Neural cell (in vitro differentiated cells): ENCODE results near the gene RALA. TPM values are rescaled to one million over a fixed set of nuclear protein-coding genes. Genes with fewer than 3 reads are reported as not detected.

Experiments used
- H2AFZ ChIP-seq: fragments of 200-600, 300-800 bp; sonication (generic), shearing (Covaris generic); 2 replicates; pipeline ENCODE4 v1.6.0; 2014; ENCODE audit warnings: low read depth, mild to moderate bottlenecking, antibody characterized with exemption, low read length, moderate library complexity
- H3F3A ChIP-seq: fragments of 200-600 bp; shearing (Covaris generic); 2 replicates; pipeline ENCODE4 v1.6.1; 2016; ENCODE audit warnings: mild to moderate bottlenecking, moderate library complexity, mixed read lengths, antibody characterized with exemption, low read length; ENCODE audit not compliant: insufficient read depth, poor library complexity, severe bottlenecking
- H3K27ac ChIP-seq: fragments of 200-600, 300-800 bp; sonication (generic), shearing (Covaris generic); 2 replicates; pipeline ENCODE4 v1.5.1; 2014; ENCODE audit warnings: mild to moderate bottlenecking, low read length, moderate library complexity
- H3K27me3 ChIP-seq: fragments of 300-800, 200-600 bp; sonication (generic), shearing (Covaris generic); 2 replicates; pipeline ENCODE4 v1.6.0; 2014; ENCODE audit warnings: mild to moderate bottlenecking, low read depth, low read length, moderate library complexity; ENCODE audit not compliant: insufficient read depth
- H3K36me3 ChIP-seq: fragments of 300-800, 200-600 bp; sonication (generic), shearing (Covaris generic); 2 replicates; pipeline ENCODE4 v1.5.1; 2014; ENCODE audit warnings: mild to moderate bottlenecking, antibody characterized with exemption, low read length, moderate library complexity; ENCODE audit not compliant: insufficient read depth
- H3K4me2 ChIP-seq: fragments of 300-800, 200-600 bp; sonication (generic), shearing (Covaris generic); 2 replicates; pipeline ENCODE4 v1.6.0; 2014; ENCODE audit warnings: mild to moderate bottlenecking, low read length
- H3K4me3 ChIP-seq: fragments of 300-800, 200-600 bp; sonication (generic), shearing (Covaris generic); 2 replicates; pipeline ENCODE4 v1.5.1; 2014; ENCODE audit warnings: mild to moderate bottlenecking, low read length, moderate library complexity
- H3K79me2 ChIP-seq: fragments of 200-600 bp; shearing (Covaris generic); replicated peaks from 2 replicates; pipeline ENCODE4 v1.6.0; 2014; ENCODE audit warnings: mild to moderate bottlenecking, low read length, moderate library complexity; ENCODE audit not compliant: insufficient read depth
- H3K9ac ChIP-seq: fragments of 300-800, 200-600 bp; sonication (generic), shearing (Covaris generic); 2 replicates; pipeline ENCODE4 v1.6.1; 2016; ENCODE audit warnings: mild to moderate bottlenecking, low read length, mixed read lengths
- H3K9me2 ChIP-seq: fragments of 200-600 bp; shearing (Covaris generic); 2 replicates; pipeline ENCODE4 v1.6.1; 2016; ENCODE audit warnings: mild to moderate bottlenecking, low read length, mixed read lengths; ENCODE audit not compliant: insufficient read depth
- H3K9me3 ChIP-seq: fragments of 200-600, 300-800 bp; sonication (generic), shearing (Covaris generic); 2 replicates; pipeline ENCODE4 v1.6.1; 2016; ENCODE audit warnings: mild to moderate bottlenecking, mixed run types, low read length, moderate library complexity, mixed read lengths
- H4K20me1 ChIP-seq: fragments of 200-600 bp; shearing (Covaris generic); 2 replicates; pipeline ENCODE4 v1.6.1; 2016; ENCODE audit warnings: mild to moderate bottlenecking, mixed run types; ENCODE audit not compliant: insufficient read depth
- CTCF ChIP-seq: fragments of 450-650 bp; IDR thresholded peaks from 2 replicates; pipeline ENCODE4 v1.5.1; 2014; ENCODE audit warnings: antibody characterized with exemption, mild to moderate bottlenecking, moderate library complexity; ENCODE audit not compliant: poor library complexity, severe bottlenecking
- EP300 ChIP-seq: fragments of 450-650 bp; conservative IDR thresholded peaks from 2 replicates; pipeline ENCODE4 v1.6.1; 2014; ENCODE audit warnings: antibody characterized with exemption, mild to moderate bottlenecking, moderate library complexity; ENCODE audit not compliant: poor library complexity, severe bottlenecking
- EZH2 ChIP-seq: fragments of 200-600, 300-800 bp; shearing (Covaris generic), sonication (generic); IDR thresholded peaks from 2 replicates; pipeline ENCODE4 v1.6.1; 2014; ENCODE audit warnings: antibody characterized with exemption, low read length, borderline replicate concordance, mild to moderate bottlenecking; ENCODE audit not compliant: insufficient read depth, poor library complexity, severe bottlenecking
- MXI1 ChIP-seq: fragments of 450-650 bp; conservative IDR thresholded peaks from 2 replicates; pipeline ENCODE4 v1.6.1; 2014; ENCODE audit warnings: antibody characterized with exemption, mild to moderate bottlenecking; ENCODE audit not compliant: poor library complexity, severe bottlenecking
- POLR2AphosphoS5 ChIP-seq: IDR thresholded peaks from 2 replicates; pipeline ENCODE4 v1.6.1; 2012
- RAD21 ChIP-seq: fragments of 450-650 bp; conservative IDR thresholded peaks from 2 replicates; pipeline ENCODE4 v1.6.1; 2014; ENCODE audit warnings: antibody characterized with exemption, mild to moderate bottlenecking, moderate library complexity
- SMC3 ChIP-seq: fragments of 450-650 bp; conservative IDR thresholded peaks from 2 replicates; pipeline ENCODE4 v1.6.1; 2014; ENCODE audit warnings: antibody characterized with exemption, mild to moderate bottlenecking, moderate library complexity; ENCODE audit not compliant: poor library complexity
- TAF1 ChIP-seq: IDR thresholded peaks from 2 replicates; pipeline ENCODE4 v1.6.1; 2012; ENCODE audit warnings: low read depth
- polyA plus RNA-seq: library from polyadenylated mRNA; depleted of rRNA; stranded (reverse); fragments of >200 nt; gene quantifications from 2 replicates; pipeline ENCODE4 v1.2.3, GENCODE V29; 2014
- TF ChIP-seq, protein P1 (sequence below): IDR thresholded peaks from 2 replicates; pipeline ENCODE4 v1.6.1; 2012; ENCODE audit warnings: borderline replicate concordance

Gene RALA
- polyA plus RNA-seq, 1 donor from 2014 or later: 36.2 TPM

DNA sequence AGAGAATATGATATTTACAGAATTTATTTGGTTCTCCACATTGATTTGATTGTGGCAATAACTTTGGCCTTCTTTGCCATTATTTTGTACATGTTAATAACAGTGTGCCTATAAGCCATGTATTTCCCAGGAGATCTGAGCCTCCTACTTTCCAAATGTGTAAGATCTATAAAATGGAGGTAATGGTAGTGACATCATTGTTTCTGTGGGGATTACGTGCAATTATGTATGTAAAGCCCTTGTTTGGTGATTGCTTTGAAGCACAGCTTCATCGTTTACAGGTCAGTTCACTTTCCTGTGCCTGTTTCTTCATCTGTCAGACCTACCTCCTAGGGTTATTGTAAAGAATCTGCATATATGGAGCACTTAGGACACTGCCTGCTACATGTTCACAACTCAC is 39.8 kb upstream of the RALA start:
- Histone ChIP-seq H3K4me3 (no peak overlapping the region), H3K27ac (no peak overlapping the region), H3K79me2 (no peaks in the 10 kb centered on the region), H4K20me1 (no peaks in the 10 kb centered on the region), H3K4me2 (no peak overlapping the region), H3K36me3 (no peaks in the 10 kb centered on the region), H3K27me3 (no peaks in the 10 kb centered on the region), H3K9ac (no peak overlapping the region), H2AFZ (no peak overlapping the region), H3K9me2 (no peaks in the 10 kb centered on the region), H3F3A (no peaks in the 10 kb centered on the region), H3K9me3 (no peaks in the 10 kb centered on the region)
- no peak for TF ChIP-seq MXI1

DNA sequence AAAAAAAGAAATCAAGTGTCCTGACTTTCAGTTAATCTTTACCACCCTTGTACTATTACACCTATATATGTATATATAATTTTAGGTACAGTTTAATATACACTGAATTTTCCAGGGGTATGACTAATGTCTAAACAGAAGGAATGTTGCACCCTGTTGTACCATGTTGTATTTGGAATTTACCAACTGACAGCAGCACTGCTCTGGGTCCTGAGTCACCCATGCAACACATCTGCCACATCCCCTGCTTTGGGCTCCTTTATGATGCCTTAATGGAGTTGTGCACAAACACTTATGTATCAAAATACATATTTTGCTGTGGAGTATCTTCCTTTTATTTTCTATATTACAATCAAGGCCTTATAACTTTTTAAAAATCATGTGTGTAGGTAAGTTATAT is 36.0 kb upstream of the RALA start:
- no peak overlapping the region for H3K4me3 ChIP-seq
- H3K27ac ChIP-seq: no peak overlapping the region
- no peaks in the 10 kb centered on the region for H3K27me3 ChIP-seq
- TF ChIP-seq TAF1: no peak
- no peak for TF ChIP-seq EZH2
- no peak for TF ChIP-seq RAD21
- TF ChIP-seq CTCF: no peak
- TF ChIP-seq, protein P1, sequence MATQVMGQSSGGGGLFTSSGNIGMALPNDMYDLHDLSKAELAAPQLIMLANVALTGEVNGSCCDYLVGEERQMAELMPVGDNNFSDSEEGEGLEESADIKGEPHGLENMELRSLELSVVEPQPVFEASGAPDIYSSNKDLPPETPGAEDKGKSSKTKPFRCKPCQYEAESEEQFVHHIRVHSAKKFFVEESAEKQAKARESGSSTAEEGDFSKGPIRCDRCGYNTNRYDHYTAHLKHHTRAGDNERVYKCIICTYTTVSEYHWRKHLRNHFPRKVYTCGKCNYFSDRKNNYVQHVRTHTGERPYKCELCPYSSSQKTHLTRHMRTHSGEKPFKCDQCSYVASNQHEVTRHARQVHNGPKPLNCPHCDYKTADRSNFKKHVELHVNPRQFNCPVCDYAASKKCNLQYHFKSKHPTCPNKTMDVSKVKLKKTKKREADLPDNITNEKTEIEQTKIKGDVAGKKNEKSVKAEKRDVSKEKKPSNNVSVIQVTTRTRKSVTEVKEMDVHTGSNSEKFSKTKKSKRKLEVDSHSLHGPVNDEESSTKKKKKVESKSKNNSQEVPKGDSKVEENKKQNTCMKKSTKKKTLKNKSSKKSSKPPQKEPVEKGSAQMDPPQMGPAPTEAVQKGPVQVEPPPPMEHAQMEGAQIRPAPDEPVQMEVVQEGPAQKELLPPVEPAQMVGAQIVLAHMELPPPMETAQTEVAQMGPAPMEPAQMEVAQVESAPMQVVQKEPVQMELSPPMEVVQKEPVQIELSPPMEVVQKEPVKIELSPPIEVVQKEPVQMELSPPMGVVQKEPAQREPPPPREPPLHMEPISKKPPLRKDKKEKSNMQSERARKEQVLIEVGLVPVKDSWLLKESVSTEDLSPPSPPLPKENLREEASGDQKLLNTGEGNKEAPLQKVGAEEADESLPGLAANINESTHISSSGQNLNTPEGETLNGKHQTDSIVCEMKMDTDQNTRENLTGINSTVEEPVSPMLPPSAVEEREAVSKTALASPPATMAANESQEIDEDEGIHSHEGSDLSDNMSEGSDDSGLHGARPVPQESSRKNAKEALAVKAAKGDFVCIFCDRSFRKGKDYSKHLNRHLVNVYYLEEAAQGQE: no peak
- TF ChIP-seq MXI1: no peak
- no peak for TF ChIP-seq SMC3
- no peaks in the 10 kb centered on the region for H3K79me2 ChIP-seq
- H3K36me3 ChIP-seq: no peaks in the 10 kb centered on the region
- no peak overlapping the region for H2AFZ ChIP-seq
- H3K9me2 ChIP-seq: no peaks in the 10 kb centered on the region
- H3K9me3 ChIP-seq: no peaks in the 10 kb centered on the region
- H3K4me2 ChIP-seq: no peak overlapping the region
- no peak overlapping the region for H3K9ac ChIP-seq
- no peaks in the 10 kb centered on the region for H4K20me1 ChIP-seq
- no peaks in the 10 kb centered on the region for H3F3A ChIP-seq

DNA sequence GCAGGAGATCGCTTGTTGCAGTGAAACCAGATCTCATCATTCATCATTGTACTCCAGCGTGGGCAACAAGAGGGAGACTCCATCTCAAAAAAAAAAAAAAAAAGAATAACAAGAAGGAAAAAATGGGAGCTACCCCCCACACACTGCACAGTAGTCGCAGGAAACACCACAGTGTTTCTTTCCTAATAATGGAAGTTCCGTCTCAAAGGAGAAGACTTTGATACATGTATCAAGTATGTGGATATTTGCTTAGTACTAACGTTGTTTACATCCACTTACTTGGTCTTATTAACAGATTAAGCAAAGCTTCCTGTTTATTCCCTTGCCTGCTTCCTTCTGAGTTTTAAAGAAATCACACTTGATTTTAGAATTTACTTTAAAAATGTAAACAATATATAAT is 35.0 kb upstream of the RALA start:
- H3K4me3 ChIP-seq: no peak overlapping the region
- TF ChIP-seq EZH2 (no peak), EP300 (no peak), TAF1 (no peak), POLR2AphosphoS5 (no peak), SMC3 (no peak), RAD21 (no peak), CTCF (no peak), MXI1 (no peak)
- TF ChIP-seq, protein P1: no peak
- H3K9me2 ChIP-seq: no peaks in the 10 kb centered on the region
- H3F3A ChIP-seq: no peaks in the 10 kb centered on the region
- no peaks in the 10 kb centered on the region for H3K9me3 ChIP-seq
- H4K20me1 ChIP-seq: no peaks in the 10 kb centered on the region
- no peak overlapping the region for H3K9ac ChIP-seq
- no peaks in the 10 kb centered on the region for H3K27me3 ChIP-seq
- no peak overlapping the region for H3K4me2 ChIP-seq
- H3K79me2 ChIP-seq: no peaks in the 10 kb centered on the region
- no peak overlapping the region for H3K27ac ChIP-seq
- H2AFZ ChIP-seq: no peak overlapping the region
- no peaks in the 10 kb centered on the region for H3K36me3 ChIP-seq
